Kidney tubule cell (primary cell): ENCODE data around the gene PRDM12.

Experiments
- DNase-seq: peaks from one replicate; pipeline ENCODE4 v3.0.0-alpha.2; 2018; ENCODE audit warnings: low spot score

PRDM12 gene

DNA sequence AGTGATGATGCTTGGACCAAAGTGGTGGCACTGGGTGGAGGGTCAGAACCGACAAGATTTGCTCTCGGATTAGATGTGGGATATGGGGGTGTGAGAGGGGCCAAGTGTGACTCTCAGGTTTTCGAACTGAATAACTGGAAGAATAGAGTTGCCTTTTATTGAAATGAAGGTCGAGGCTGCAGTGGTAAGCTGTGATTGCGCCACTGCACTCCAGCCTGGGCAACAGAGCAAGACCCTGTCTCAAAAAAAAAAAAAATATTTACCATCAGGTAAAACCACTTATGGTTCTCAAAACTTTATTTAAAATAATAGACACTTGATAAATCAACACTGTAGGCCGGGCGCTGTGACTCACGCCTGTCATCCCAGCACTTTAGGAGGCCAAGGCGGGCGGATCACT lies 56.4 kb downstream of the PRDM12 start:
- DNase-seq, result no peak

DNA sequence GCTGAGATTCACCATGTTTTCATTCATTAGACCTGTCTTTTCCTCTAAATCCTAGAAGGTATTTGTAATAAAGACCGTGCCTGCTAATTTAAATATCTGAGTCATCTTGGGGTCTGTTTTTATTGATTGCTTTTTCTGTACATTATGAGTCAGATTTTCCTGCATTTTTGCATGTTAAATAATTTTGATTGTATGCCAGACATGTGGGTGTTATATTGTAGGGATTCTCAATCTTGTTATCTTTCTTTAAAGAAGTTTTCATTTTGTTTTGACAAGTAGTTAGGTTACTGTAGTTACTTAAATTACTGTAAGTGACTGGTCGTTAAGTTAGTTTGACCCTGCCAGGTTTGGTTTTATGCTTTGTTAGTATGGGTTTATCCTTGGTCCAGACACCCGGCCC lies 64.3 kb downstream of the PRDM12 start:
- no peak for DNase-seq

DNA sequence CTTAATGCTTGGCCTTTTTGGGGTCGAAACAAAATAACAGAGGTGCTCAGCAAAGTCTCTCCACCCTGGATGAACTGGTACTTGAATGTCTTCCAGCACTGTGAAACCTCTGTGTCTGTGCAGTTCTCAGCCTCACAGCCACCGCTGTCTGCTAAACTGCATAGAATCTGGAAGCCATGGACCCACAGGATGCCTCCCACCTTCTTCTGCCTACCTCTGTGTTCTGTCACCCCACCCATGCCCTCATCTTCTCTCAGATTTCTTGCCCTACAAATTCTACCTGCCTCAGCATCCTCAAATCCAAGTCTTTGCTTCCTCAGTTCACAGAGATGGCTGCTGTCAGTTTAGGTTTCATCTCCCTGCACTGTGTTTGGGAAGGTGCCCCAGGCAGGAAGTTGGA lies 64.8 kb downstream of the PRDM12 start:
- no peak for DNase-seq

DNA sequence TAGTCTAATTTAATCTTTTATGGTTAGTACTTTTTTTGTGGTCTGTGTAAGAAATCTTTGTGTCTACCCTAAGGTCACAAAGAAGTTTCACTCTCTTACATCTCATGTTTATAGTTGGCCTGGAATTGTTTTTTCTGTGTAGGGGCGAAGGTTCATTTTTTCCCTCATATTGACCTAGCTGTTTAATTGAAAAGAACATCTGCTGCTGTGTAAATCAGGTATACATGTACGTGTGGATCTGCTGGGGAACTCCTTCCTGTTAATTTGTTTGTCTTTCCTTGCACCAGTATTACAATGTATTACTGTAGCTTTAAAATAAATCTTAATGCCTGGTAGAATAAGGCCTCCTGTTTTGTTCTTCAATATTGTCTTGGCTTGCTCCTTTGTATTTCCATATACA lies 67.0 kb downstream of the PRDM12 start:
- no peak for DNase-seq

DNA sequence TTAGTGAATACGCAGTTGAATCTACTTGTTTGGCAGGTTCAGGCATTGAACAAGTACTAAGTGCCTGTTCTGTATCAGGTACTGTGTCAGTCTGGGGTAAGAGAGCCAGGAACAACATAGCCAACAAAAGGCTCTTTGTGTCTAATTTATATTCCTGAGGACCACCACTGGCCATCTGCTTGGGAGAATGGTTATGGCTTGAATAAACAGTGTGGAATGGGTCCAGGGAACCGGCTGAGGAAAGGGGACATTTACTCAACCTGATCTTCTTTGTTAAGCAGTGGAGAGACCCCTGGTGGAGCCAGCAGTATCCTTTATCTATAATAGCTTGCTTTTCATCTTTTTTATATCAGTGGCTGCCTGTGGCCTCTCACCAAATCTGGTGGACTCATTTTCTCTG lies 67.7 kb downstream of the PRDM12 start:
- no peak for DNase-seq
